GM19025 (cell line): ENCODE results near the gene MYNN.
"Not testable (repeated sequence)": the region's sequence is repeated elsewhere in the genome, so short reads cannot be mapped to it uniquely, and the experiment has no call there.

ENCODE experiments used
- ATAC-seq: cut with Tn5 transposase; IDR thresholded peaks from one replicate; pipeline ENCODE4 v1.9.1; 2021; ENCODE audit warnings: mild to moderate bottlenecking, low read depth, moderate library complexity; ENCODE audit not compliant: unreplicated experiment

MYNN gene

DNA sequence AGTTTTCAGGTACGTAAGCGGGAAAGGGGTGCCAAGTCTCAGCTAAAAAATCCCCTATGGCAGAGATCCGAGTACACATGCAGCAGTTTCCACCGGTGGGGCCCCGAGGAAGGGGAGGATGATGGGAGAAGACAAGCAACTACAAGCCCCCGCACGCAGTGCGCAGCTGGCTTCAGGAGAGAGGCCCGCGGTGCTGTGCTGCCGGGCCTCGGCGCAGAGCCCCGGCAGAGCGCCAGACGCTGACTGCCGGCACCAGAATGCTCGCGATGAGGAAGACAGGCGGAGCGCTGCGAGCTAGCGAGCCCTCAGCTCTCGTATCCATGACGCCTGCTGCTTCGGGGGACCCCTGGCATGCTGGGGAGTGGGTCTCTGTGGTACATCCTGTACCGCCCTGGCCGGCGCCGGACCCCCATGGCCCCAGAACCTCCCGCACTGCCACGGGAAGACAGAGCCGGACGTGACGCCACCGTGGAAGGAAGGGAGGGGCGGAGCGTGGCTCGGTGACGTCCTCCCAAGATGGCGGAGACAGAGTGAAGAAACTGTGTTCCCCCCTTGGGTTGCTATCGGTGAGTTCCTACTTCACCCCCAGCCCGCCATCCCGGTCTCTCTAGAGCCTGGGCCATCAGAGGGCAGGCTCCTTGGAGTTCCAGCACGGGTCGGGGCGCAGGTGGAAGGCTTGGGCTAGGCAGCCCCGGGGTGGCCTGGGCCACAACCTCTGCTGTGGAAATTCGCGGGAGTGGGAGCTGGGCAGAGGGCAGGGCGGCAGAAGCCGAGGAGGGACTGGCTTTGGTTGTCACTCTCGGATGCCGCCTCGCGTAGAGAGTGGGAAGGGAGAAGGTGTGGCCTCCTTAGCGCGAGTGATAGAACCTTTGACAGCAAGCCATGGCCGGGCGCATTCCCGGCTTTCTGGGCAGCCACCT, at the start of gene MYNN:
TSS of gene MYNN (plus strand) at position 500 of the 920 bp plus-strand sequence. CDS start 900 bp downstream, outside the sequence.
- ATAC-seq: peak; percentile 79

DNA sequence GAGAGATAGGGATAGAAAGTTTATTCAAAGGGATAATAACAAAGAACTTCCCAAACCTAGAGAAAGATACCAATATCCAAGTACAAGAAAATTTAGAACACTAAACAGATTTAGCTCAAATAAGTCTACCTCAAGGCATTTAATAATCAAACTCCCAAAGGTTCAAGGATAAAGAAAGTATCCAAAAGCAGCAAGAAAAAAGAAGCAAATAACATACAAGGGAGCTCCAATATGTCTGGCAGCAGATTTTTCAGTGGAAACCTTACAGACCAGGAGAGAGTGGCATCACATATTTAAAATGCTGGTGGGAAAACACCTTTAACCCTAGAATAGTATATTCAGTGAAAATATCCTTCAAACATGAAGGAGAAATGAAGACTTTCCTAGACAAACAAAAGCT, 41.3 kb upstream of the MYNN start:
- ATAC-seq: not testable (repeated sequence)

DNA sequence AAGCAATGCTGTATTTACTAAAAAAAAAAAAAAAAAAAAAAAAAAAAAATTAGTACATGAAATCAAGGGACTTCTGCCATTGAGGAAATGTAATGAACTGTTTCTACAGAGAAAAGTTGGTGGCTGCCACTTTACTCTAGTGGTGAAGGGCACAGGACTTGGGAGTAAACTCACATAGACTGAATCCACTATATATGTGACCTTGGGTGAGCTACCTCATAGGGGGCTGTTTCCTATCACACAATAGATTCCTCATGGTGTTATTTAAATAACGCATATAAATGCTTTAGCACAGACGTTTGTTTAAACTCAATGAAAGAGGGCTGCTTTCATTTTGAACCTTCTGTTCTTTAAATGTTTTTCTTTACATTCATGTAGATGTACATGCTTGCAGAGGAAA, 34.1 kb upstream of the MYNN start:
- ATAC-seq: no peak

DNA sequence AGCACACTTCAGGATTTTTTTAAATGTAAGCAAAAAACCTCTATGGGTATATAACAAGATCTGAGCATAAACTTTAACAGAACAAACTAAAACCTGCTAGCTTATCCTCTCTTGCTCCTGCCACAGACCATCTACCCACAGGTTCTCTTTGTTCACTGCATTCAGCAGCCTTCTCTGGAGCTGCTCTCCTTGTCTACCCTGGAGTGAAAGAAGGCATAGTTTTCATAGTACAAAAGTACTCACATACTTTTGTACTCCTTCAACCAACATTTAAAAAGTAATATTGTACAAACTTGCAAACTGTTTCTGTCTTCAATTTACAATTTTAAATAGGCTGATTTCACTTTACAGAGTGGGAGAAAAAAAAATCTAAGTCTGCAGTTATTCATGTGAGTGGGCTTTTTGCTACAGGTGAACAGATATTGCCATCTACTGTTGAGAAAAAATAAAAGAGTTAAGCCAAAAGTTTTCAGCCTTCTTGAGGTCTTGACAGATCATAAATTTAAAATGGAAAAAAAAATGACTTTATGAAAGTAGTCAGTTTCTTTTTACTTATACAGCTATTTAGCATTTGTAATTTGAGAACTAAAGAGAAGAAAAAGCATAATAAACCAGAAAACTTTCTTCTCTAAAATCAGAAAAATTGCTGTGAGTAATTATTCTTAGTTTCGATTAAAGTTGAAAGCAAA, 28.7 kb upstream of the MYNN start:
- no peak for ATAC-seq

GRCh38 chr3:169746924-169747323, 26.3 kb upstream of the MYNN start:
- ATAC-seq: no peak

- ATAC-seq: no peak
Observed at GRCh38 chr3:169748670-169749069, 24.5 kb upstream of the MYNN start.

DNA sequence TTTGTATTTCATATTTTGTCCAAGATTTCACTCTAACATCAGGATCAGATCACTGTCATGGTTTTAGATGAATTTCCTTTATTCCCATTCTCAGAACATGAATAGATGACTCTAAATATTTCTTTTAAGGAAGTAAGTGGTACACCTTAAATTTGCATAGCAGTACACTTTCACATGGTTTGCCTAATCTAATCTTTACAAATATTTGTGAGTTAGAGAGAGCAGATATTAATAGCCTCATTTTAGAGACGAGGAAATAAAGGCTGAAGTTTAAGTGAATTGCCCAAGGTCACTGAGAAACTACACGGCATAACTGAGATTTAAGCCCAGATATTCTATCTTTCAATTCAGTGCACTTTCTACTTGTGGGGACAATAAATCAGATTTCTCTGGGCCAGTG, 22.5 kb upstream of the MYNN start:
- no peak for ATAC-seq

DNA sequence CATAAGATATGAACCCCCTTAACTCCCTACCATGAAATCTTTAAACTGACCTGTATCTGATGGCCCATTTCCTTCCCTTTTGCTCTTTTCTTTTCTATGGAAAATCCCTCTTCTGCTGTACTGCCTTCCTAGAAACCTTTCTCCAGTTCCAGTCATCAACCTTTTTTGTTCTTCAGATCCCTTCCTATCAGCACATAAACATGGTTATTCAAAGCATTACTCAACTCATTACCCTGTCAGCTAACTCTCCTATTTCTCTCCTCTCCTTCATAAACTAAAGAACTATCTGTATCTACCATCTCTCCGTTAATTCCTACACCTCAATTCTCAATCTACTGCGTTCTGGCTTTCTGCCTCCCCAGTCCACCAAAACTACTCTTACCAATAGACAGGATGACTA, 21.3 kb upstream of the MYNN start:
- no peak for ATAC-seq

DNA sequence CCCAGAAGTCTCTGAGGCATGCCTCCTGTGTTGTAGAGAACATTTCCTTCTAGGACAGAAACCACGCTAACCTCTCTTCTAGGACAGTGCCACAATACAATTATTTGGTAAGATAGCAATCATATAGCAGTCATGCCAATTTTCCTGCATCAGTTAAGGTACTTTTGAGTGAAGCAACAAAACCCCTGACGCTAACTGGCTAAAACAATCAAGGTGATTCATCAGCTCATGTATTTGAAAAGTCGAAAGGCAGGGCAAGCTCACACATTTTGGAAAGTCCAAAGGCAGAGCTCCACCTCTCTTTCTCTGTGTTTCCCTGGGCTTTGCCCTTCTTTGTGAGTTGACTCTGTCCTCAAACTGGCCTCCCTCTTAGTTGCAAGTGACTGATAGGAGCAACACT, 18.5 kb upstream of the MYNN start:
- ATAC-seq: no peak

GRCh38 chr3:169755488-169755887, 17.7 kb upstream of the MYNN start:
- ATAC-seq: no peak

DNA sequence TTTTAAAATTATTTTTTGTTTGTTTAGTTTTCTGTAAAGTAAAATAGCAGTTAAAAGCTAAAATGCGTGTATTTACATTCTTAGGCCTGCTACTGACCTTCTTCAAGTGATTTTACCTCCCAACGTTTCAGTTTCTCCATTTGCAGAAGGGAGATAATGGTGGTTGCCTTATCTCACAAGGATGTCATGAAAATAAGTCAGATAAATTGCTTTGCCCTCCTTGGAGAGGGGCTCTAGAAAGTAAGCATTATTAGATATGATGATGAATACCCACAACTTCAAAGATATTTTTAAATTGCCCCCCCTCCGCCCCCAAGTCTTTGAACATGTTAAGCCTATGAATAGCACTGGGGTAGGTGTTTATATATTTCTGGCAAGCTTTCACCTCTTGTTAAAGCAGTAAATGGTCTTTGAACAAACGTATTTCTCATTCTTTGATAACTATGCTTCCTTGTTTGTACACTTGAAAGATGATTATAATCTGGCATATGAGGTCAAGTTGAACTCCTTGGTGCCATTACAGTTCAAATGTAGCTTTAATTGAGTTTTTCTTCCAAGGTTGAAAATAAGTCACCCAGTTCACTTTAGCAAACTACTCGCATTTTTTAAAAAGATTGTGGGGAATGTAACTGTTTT, 14.7 kb upstream of the MYNN start:
- ATAC-seq: no peak

DNA sequence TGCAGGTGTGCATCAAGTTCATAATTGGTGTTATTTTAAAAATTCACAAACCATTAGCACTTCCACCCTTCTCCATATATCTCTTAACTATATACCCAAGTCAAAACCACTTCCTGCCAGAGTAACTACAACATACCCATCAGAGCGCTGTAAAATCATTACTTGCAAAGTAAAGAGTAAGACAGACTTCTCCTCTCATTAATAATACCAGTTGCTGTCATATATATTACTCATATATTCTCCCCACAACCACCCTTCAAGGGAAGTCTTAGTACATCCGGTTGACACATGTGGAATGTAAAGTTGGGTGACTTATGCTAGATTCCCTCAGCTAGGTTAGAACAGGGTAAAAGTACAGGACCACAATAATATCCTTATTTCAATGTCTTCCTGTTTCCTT, 13.9 kb upstream of the MYNN start:
- ATAC-seq: no peak

GRCh38 chr3:169760479-169760878, 12.7 kb upstream of the MYNN start:
- no peak for ATAC-seq

GRCh38 chr3:169764312-169764881, 8.8 kb upstream of the MYNN start:
- ATAC-seq: peak; percentile 26

DNA sequence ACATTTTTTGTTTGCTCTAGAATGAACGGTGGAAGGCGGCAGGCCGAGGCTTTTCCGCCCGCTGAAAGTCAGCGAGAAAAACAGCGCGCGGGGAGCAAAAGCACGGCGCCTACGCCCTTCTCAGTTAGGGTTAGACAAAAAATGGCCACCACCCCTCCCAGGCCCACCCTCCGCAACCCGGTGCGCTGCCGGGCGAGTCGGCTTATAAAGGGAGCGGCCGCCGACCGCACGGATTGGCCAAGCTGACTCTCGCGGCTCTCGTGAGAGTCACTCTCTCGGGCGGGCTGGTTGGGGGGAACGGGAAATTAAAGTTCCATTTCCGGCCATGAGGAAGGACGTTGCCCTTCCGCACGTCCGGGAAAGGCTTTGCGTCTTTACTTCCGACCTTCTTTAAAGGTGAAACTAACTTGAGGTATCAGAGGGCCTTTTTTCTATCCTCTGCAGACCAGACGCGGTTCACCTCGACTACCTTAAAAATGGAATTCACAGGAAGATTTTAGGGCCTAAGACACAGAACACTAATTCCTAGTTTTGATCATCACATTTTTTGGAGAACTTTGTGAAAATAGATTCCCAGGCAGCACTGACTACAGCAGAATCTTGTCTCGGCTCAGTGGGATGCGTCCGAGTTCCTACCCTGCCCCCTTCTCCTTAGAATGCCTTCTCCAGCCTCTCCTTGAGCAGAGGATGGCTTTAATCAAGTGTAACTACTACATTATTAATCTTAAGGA, 8.1 kb upstream of the MYNN start, which contains the start of gene TERC:
TSS of gene TERC (minus strand) at position 179 of the 731 bp plus-strand sequence.
- ATAC-seq: peak; percentile 74

GRCh38 chr3:169769287-169770181, 3.7 kb upstream of the MYNN start, which contains the start of gene ACTRT3:
Gene ACTRT3, minus strand, starts transcription at chr3:169769561. Its CDS starts 41 bp downstream, at chr3:169769520.
- ATAC-seq: peak; percentile 21

GRCh38 chr3:169771497-169772304, 1.5 kb upstream of the MYNN start:
- ATAC-seq: no peak

DNA sequence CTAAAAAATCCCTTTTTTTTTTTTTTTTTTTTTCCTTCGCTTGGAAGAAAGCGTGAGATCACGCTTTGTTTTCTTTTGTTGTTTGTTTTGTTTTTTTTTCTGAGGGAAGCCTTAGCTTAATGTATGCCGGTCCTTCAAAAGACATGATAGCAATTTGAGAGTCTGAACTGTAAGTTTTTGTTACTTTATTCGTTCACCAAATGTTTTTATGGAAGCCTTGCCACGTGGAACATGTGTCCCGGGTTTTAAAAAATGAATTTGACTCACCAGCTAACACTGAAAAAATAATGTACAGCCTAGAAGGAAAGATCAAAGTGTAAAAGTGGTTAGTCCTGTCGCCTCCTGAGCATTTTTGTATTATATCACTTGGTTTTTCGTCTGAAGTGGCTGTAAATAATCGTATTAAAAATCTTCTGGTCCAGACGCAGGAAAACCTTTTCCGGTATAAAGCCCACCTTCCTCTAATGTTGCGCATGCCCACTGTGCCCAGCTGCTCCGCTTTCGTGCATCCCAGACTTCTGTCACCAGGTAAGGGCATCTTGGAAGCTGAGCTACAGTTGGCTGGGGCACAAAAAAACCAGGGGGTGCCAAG, 795 bp upstream of the MYNN start:
- ATAC-seq: peak; percentile 5
